Measurements from ENCODE around the gene ZBTB4.

DNA sequence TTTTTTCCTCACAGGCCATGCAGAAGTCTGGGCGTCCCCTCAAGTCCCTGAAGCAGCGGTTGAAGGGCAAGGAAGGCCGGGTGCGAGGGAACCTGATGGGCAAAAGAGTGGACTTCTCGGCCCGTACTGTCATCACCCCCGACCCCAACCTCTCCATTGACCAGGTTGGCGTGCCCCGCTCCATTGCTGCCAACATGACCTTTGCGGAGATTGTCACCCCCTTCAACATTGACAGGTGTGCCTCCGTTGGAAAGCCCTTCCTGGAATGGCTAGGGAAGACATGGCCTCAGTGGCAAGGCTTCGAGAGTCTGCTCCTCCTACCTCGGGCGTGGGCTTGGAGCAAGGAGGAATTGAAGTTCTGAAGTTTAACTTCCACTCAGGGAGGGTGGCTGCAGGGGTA, 18.2 kb upstream of the ZBTB4 start:
- TF ChIP-seq, protein P1, sequence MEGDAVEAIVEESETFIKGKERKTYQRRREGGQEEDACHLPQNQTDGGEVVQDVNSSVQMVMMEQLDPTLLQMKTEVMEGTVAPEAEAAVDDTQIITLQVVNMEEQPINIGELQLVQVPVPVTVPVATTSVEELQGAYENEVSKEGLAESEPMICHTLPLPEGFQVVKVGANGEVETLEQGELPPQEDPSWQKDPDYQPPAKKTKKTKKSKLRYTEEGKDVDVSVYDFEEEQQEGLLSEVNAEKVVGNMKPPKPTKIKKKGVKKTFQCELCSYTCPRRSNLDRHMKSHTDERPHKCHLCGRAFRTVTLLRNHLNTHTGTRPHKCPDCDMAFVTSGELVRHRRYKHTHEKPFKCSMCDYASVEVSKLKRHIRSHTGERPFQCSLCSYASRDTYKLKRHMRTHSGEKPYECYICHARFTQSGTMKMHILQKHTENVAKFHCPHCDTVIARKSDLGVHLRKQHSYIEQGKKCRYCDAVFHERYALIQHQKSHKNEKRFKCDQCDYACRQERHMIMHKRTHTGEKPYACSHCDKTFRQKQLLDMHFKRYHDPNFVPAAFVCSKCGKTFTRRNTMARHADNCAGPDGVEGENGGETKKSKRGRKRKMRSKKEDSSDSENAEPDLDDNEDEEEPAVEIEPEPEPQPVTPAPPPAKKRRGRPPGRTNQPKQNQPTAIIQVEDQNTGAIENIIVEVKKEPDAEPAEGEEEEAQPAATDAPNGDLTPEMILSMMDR (IDR thresholded peaks at IDR 0.05): no peak
- TF ChIP-seq POLR2A (IDR thresholded peaks at IDR 0.05) (no peak), EP300 (IDR thresholded peaks at IDR 0.05) (no peak)
